HepG2 (cell line): ENCODE data around the gene SCAMP3.
"Not testable (repeated sequence)": the region's sequence is repeated elsewhere in the genome, so short reads cannot be mapped to it uniquely, and the experiment has no call there.

Experiments
- EHMT2 ChIP-seq: fragments of 200-600 bp; sonication (generic); IDR thresholded peaks from 2 replicates; pipeline ENCODE4 v1.7.0; 2017; ENCODE audit warnings: antibody characterized with exemption, low read depth, low read length, borderline replicate concordance
- EZH2 ChIP-seq: conservative IDR thresholded peaks from 2 replicates; pipeline ENCODE4 v1.6.1; 2012; ENCODE audit warnings: mild to moderate bottlenecking, low read depth, low read length, moderate library complexity
- IRF2 ChIP-seq: IDR thresholded peaks from 2 replicates; pipeline ENCODE4 v1.6.1; 2018; ENCODE audit warnings: missing genetic modification reagents, missing compliant biosample characterization
- JUN ChIP-seq: sonication (generic); formaldehyde crosslinking; IDR thresholded peaks from 2 replicates; pipeline ENCODE4 v1.4.0; 2020; ENCODE audit warnings: mild to moderate bottlenecking, missing genetic modification reagents
- KDM4B ChIP-seq: sonication (generic); formaldehyde crosslinking; IDR thresholded peaks from 2 replicates; pipeline ENCODE4 v1.4.0; 2020; ENCODE audit warnings: missing genetic modification reagents
- NCOR1 ChIP-seq: fragments of 200-600 bp; sonication (generic); IDR thresholded peaks from 2 replicates; pipeline ENCODE4 v1.7.0; 2017; ENCODE audit warnings: antibody characterized with exemption, low read length, borderline replicate concordance
- SP2 ChIP-seq: sonication (generic); formaldehyde crosslinking; IDR thresholded peaks from 2 replicates; pipeline ENCODE4 v1.5.1; 2020; ENCODE audit warnings: mild to moderate bottlenecking, missing genetic modification reagents
- ZC3H13 ChIP-seq: sonication (generic); formaldehyde crosslinking; IDR thresholded peaks from 2 replicates; pipeline ENCODE4 v1.8.1; 2023; ENCODE audit warnings: mild to moderate bottlenecking, missing genetic modification reagents, moderate library complexity
- ZNF124 ChIP-seq: sonication (generic); formaldehyde crosslinking; IDR thresholded peaks from 2 replicates; pipeline ENCODE4 v1.4.0; 2020; ENCODE audit warnings: missing genetic modification reagents
- ZNF570 ChIP-seq: sonication (generic); formaldehyde crosslinking; IDR thresholded peaks from 2 replicates; pipeline ENCODE4 v1.4.0; 2020; ENCODE audit warnings: mild to moderate bottlenecking, missing genetic modification reagents, borderline replicate concordance
- ZNF629 ChIP-seq: sonication (generic); formaldehyde crosslinking; conservative IDR thresholded peaks from 2 replicates; pipeline ENCODE4 v1.5.0; 2020; ENCODE audit warnings: missing genetic modification reagents
- ZNF766 ChIP-seq: sonication (generic); formaldehyde crosslinking; IDR thresholded peaks from 2 replicates; pipeline ENCODE4 v1.5.0; 2020; ENCODE audit warnings: missing genetic modification reagents, borderline replicate concordance
- TF ChIP-seq, protein P1 (sequence below): sonication (generic); formaldehyde crosslinking; IDR thresholded peaks from 2 replicates; pipeline ENCODE4 v1.4.0; 2020; ENCODE audit warnings: missing genetic modification reagents

DNA sequence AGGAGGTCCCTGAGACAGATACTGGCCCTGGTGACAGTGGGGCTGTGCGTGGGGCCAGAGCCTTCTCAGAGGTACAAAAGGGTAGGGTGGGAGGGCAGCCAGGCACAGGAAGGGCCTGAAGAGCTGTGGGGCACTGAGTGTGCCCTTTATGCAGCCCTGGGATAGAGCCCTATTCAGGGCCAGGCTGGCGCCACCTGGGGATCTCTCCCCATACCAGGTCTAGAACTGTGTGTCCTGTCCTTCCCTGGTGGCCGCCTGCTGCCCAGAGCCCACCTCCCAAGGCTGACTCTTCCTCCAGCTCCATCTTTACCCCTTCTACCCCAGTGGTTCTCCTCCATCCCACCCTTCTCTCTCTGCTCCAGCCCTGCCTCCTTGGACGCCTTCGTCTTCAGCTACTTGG, 28.7 kb downstream of the SCAMP3 start:
- TF ChIP-seq, protein P1, sequence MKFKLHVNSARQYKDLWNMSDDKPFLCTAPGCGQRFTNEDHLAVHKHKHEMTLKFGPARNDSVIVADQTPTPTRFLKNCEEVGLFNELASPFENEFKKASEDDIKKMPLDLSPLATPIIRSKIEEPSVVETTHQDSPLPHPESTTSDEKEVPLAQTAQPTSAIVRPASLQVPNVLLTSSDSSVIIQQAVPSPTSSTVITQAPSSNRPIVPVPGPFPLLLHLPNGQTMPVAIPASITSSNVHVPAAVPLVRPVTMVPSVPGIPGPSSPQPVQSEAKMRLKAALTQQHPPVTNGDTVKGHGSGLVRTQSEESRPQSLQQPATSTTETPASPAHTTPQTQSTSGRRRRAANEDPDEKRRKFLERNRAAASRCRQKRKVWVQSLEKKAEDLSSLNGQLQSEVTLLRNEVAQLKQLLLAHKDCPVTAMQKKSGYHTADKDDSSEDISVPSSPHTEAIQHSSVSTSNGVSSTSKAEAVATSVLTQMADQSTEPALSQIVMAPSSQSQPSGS (CRISPR knock-in tag), result not testable (repeated sequence)
- TF ChIP-seq ZNF766; IRF2 (CRISPR knock-in tag); SP2; JUN (CRISPR knock-in tag); EZH2; ZC3H13; ZNF629 (CRISPR knock-in tag); KDM4B (CRISPR knock-in tag); ZNF124 (CRISPR knock-in tag); NCOR1; ZNF570 (CRISPR knock-in tag); EHMT2: not testable (repeated sequence)
